Measurements from ENCODE around the gene FGFR3.

GRCh38 chr4:1804638-1805492 is 11.8 kb downstream of the FGFR3 start:
- TF ChIP-seq, protein P1, sequence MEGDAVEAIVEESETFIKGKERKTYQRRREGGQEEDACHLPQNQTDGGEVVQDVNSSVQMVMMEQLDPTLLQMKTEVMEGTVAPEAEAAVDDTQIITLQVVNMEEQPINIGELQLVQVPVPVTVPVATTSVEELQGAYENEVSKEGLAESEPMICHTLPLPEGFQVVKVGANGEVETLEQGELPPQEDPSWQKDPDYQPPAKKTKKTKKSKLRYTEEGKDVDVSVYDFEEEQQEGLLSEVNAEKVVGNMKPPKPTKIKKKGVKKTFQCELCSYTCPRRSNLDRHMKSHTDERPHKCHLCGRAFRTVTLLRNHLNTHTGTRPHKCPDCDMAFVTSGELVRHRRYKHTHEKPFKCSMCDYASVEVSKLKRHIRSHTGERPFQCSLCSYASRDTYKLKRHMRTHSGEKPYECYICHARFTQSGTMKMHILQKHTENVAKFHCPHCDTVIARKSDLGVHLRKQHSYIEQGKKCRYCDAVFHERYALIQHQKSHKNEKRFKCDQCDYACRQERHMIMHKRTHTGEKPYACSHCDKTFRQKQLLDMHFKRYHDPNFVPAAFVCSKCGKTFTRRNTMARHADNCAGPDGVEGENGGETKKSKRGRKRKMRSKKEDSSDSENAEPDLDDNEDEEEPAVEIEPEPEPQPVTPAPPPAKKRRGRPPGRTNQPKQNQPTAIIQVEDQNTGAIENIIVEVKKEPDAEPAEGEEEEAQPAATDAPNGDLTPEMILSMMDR (IDR thresholded peaks at IDR 0.05) = no peak
- no peak for TF ChIP-seq POLR2AphosphoS5 (IDR thresholded peaks at IDR 0.05)
